H1 (cell line): Measurements from ENCODE around the gene SLFNL1. TPM values are rescaled to one million over a fixed set of nuclear protein-coding genes. Genes with fewer than 3 reads are reported as not detected.
A peak's percentile ranks its signal among the peaks of the same experiment; 100 is the strongest.

ENCODE experiments used
- CTCF ChIA-PET: fragments of 300-600 bp; sonication (Branson Sonifier 250); formaldehyde crosslinking; loops from one replicate; lab custom pipeline; 2021; ENCODE audit not compliant: partially characterized antibody; lab: Charles Lee
- POLR2A ChIA-PET: fragments of 300-600 bp; sonication (Branson Sonifier 250); formaldehyde crosslinking; loops from one replicate; lab custom pipeline; 2021; ENCODE audit warnings: inconsistent platforms; ENCODE audit not compliant: partially characterized antibody; lab: Charles Lee
- DNase-seq, 2 experiments: peaks; one replicate each; pipeline versions ENCODE4 v3.0.0 to v3.0.0-alpha.2; 2010 to 2022; ENCODE audit warnings: low spot score in 2 of 2, low read depth in 1 of 2, mixed read lengths in 1 of 2
- FAIRE-seq: peaks from 2 replicates; lab custom pipeline; 2011; peaks lifted over from hg19 to GRCh38; lab: Jason Lieb, UNC
- H2AFZ ChIP-seq: 2 replicates; pipeline ENCODE4 v1.8.1; 2012; ENCODE audit warnings: low read length, inconsistent platforms
- H2AK5ac ChIP-seq: 2 replicates; pipeline ENCODE4 v1.6.1; 2013; ENCODE audit warnings: low read depth, low read length
- H2BK120ac ChIP-seq: replicated peaks from 2 replicates; pipeline ENCODE3; 2013; ENCODE audit warnings: low read depth, low read length, inconsistent platforms
- H2BK12ac ChIP-seq: 2 replicates; pipeline ENCODE4 v1.6.1; 2013; ENCODE audit warnings: low read depth, low read length
- H2BK15ac ChIP-seq: 2 replicates; pipeline ENCODE4 v1.6.1; 2013; ENCODE audit warnings: low read length
- H2BK20ac ChIP-seq: 2 replicates; pipeline ENCODE4 v1.6.1; 2013; ENCODE audit warnings: low read length
- H2BK5ac ChIP-seq: 2 replicates; pipeline ENCODE4 v1.6.1; 2013; ENCODE audit warnings: low read depth, low read length
- H3K14ac ChIP-seq: 2 replicates; pipeline ENCODE4 v1.6.1; 2013; ENCODE audit warnings: inconsistent platforms; ENCODE audit not compliant: insufficient read length
- H3K18ac ChIP-seq: 2 replicates; pipeline ENCODE4 v1.6.1; 2013; ENCODE audit warnings: low read length; ENCODE audit errors: extremely low read depth
- H3K23ac ChIP-seq: 2 replicates; pipeline ENCODE4 v1.6.1; 2013; ENCODE audit warnings: inconsistent platforms; ENCODE audit not compliant: insufficient read length
- H3K23me2 ChIP-seq: 2 replicates; pipeline ENCODE4 v1.6.1; 2013; ENCODE audit warnings: low read depth, low read length
- H3K27ac ChIP-seq: 2 replicates; pipeline ENCODE4 v1.6.1; 2011; ENCODE audit warnings: low read depth, low read length, inconsistent platforms
- H3K27me3 ChIP-seq, 4 experiments: replicated peaks in 1 of 4; 1 replicate in 1 of 4; 2 replicates in 3 of 4; pipeline versions ENCODE4 v1.6.1 to v1.8.1; 2011 to 2013; ENCODE audit warnings: low read length in 3 of 4, mild to moderate bottlenecking in 3 of 4, inconsistent platforms in 2 of 4, mixed read lengths in 2 of 4, moderate library complexity in 1 of 4; ENCODE audit not compliant: control insufficient read depth in 3 of 4, insufficient read depth in 3 of 4; ENCODE audit errors: extremely low read depth in 1 of 4
- H3K36me3 ChIP-seq, 4 experiments: 2 replicates each; pipeline versions ENCODE4 v1.6.1 to v1.8.1; 2011 to 2013; ENCODE audit warnings: mild to moderate bottlenecking in 4 of 4, low read length in 3 of 4, moderate library complexity in 2 of 4, control low read depth in 1 of 4, inconsistent platforms in 1 of 4; ENCODE audit not compliant: insufficient read depth in 4 of 4, control insufficient read depth in 2 of 4
- H3K4ac ChIP-seq: replicated peaks from 2 replicates; pipeline ENCODE3; 2013; ENCODE audit warnings: low read length, low read depth, mixed read lengths, inconsistent platforms; ENCODE audit not compliant: insufficient read length
- H3K4me1 ChIP-seq, 4 experiments: replicated peaks in 1 of 4; 1 replicate in 1 of 4; 2 replicates in 3 of 4; pipeline versions ENCODE4 v1.6.1 to v1.8.1; 2011 to 2013; ENCODE audit warnings: low read length in 3 of 4, inconsistent platforms in 2 of 4, mixed read lengths in 1 of 4; ENCODE audit not compliant: insufficient read depth in 4 of 4, control insufficient read depth in 3 of 4
- H3K4me2 ChIP-seq, 2 experiments: 2 replicates each; pipeline versions ENCODE4 v1.6.1 to v1.8.1; 2011 to 2013; ENCODE audit warnings: low read depth in 2 of 2, low read length in 2 of 2, control low read depth in 1 of 2, inconsistent platforms in 1 of 2, mild to moderate bottlenecking in 1 of 2; ENCODE audit not compliant: insufficient read depth in 1 of 2
- H3K4me3 ChIP-seq, 4 experiments: fragments of 200-600, 300-600 bp in 1 of 4; sonication (generic), shearing (Covaris generic), sonication (Bioruptor Twin) in 1 of 4; 2 replicates each; pipeline versions ENCODE4 v1.5.1 to v1.8.1; 2011 to 2016; ENCODE audit warnings: low read length in 4 of 4, low read depth in 3 of 4, control low read depth in 2 of 4, inconsistent platforms in 2 of 4, mild to moderate bottlenecking in 2 of 4, mixed read lengths in 1 of 4, moderate library complexity in 1 of 4; ENCODE audit not compliant: insufficient read depth in 2 of 4; ENCODE audit errors: extremely low read depth in 1 of 4
- H3K56ac ChIP-seq: replicated peaks from 2 replicates; pipeline ENCODE3; 2013; ENCODE audit warnings: low read depth, mild to moderate bottlenecking, mixed read lengths, low read length, inconsistent platforms; ENCODE audit not compliant: insufficient read length
- H3K79me1 ChIP-seq: 2 replicates; pipeline ENCODE4 v1.6.1; 2013; ENCODE audit warnings: low read depth, low read length, control low read depth
- H3K79me2 ChIP-seq, 2 experiments: 2 replicates each; pipeline versions ENCODE4 v1.6.1 to v1.8.1; 2012 to 2013; ENCODE audit warnings: low read length in 2 of 2, mild to moderate bottlenecking in 2 of 2, inconsistent platforms in 1 of 2; ENCODE audit not compliant: insufficient read depth in 2 of 2, control insufficient read depth in 1 of 2
- H3K9ac ChIP-seq, 4 experiments: replicated peaks in 1 of 4; 1 replicate in 1 of 4; 2 replicates in 3 of 4; pipeline versions ENCODE4 v1.6.1 to v1.8.1; 2011 to 2013; ENCODE audit warnings: low read depth in 3 of 4, low read length in 3 of 4, control low read depth in 2 of 4, mild to moderate bottlenecking in 2 of 4, moderate library complexity in 2 of 4, inconsistent platforms in 1 of 4; ENCODE audit errors: extremely low read depth in 1 of 4
- H3K9me3 ChIP-seq, 2 experiments: 2 replicates each; pipeline versions ENCODE4 v1.6.1 to v1.8.1; 2012 to 2013; ENCODE audit warnings: mild to moderate bottlenecking in 2 of 2, moderate library complexity in 2 of 2, control low read depth in 1 of 2, inconsistent platforms in 1 of 2, low read depth in 1 of 2, low read length in 1 of 2, mixed read lengths in 1 of 2; ENCODE audit not compliant: insufficient read depth in 2 of 2
- H4K20me1 ChIP-seq, 2 experiments: replicated peaks in 1 of 2; 2 replicates each; pipeline versions ENCODE3 to v1.8.1; 2011 to 2013; ENCODE audit warnings: inconsistent platforms in 2 of 2, low read length in 2 of 2, mild to moderate bottlenecking in 1 of 2; ENCODE audit not compliant: insufficient read depth in 2 of 2, control insufficient read depth in 1 of 2
- H4K5ac ChIP-seq: 2 replicates; pipeline ENCODE4 v1.6.1; 2013; ENCODE audit warnings: low read length, low read depth, mixed read lengths, inconsistent platforms; ENCODE audit not compliant: insufficient read length
- H4K8ac ChIP-seq: 2 replicates; pipeline ENCODE4 v1.8.0; 2013; ENCODE audit warnings: mild to moderate bottlenecking, moderate library complexity, low read length, inconsistent platforms; ENCODE audit not compliant: insufficient read depth; ENCODE audit errors: extremely low read depth
- H4K91ac ChIP-seq: replicated peaks from 2 replicates; pipeline ENCODE3; 2013; ENCODE audit warnings: low read length, mixed read lengths, inconsistent platforms; ENCODE audit not compliant: insufficient read length
- ASH2L ChIP-seq: fragments of 200-600, 300-600 bp; sonication (generic); IDR thresholded peaks from one replicate; pipeline ENCODE4 v1.7.1; 2017; ENCODE audit warnings: low read length
- E2F6 ChIP-seq: IDR thresholded peaks from 2 replicates; pipeline ENCODE4 v1.6.1; 2012; ENCODE audit warnings: inconsistent platforms
- GABPA ChIP-seq: IDR thresholded peaks from 2 replicates; pipeline ENCODE4 v1.6.1; 2011; ENCODE audit warnings: mild to moderate bottlenecking, low read length, moderate library complexity, borderline replicate concordance; ENCODE audit not compliant: insufficient read depth
- HDAC2 ChIP-seq, 2 experiments: fragments of 300-600 bp in 1 of 2; sonication (generic) in 1 of 2; IDR thresholded peaks; 2 replicates each; pipeline ENCODE4 v1.6.1; 2011 to 2012; ENCODE audit warnings: low read depth in 2 of 2, low read length in 2 of 2, mild to moderate bottlenecking in 2 of 2, moderate library complexity in 2 of 2, borderline replicate concordance in 1 of 2, inconsistent platforms in 1 of 2
- KDM1A ChIP-seq: fragments of 200-600, 300-600 bp; sonication (generic); IDR thresholded peaks from 2 replicates; pipeline ENCODE4 v1.7.1; 2016; ENCODE audit warnings: mild to moderate bottlenecking, low read length, borderline replicate concordance
- RAD21 ChIP-seq, 2 experiments: IDR thresholded peaks in 1 of 2; conservative IDR thresholded peaks in 1 of 2; 2 replicates each; pipeline ENCODE4 v1.6.1; 2011; ENCODE audit warnings: low read depth in 2 of 2, low read length in 2 of 2, improper control_type of control experiment in 1 of 2, inconsistent platforms in 1 of 2, mild to moderate bottlenecking in 1 of 2, moderate library complexity in 1 of 2
- RBBP5 ChIP-seq: IDR thresholded peaks from 2 replicates; pipeline ENCODE4 v1.7.1; 2012; ENCODE audit warnings: low read depth, mild to moderate bottlenecking, inconsistent platforms, low read length, moderate library complexity, borderline replicate concordance
- SIN3A ChIP-seq, 2 experiments: IDR thresholded peaks in 1 of 2; conservative IDR thresholded peaks in 1 of 2; 2 replicates each; pipeline ENCODE4 v1.6.1; 2011 to 2012; ENCODE audit warnings: low read length in 2 of 2, improper control_type of control experiment in 1 of 2, low read depth in 1 of 2, mild to moderate bottlenecking in 1 of 2
- YY1 ChIP-seq: IDR thresholded peaks from 2 replicates; pipeline ENCODE4 v1.6.1; 2011; ENCODE audit warnings: low read depth, mild to moderate bottlenecking, low read length
- WGBS, 2 experiments: shearing (Covaris generic) in 1 of 2; methylation state at CpG; one replicate each; pipeline versions ENCODE4 v1.1.6 to v1.1.7; 2013 to 2015; ENCODE audit warnings: low lambda C conversion rate in 2 of 2, mixed read lengths in 2 of 2, inconsistent platforms in 1 of 2, low coverage in 1 of 2, missing lambda C conversion rate in 1 of 2; ENCODE audit not compliant: insufficient replicate concordance in 2 of 2, insufficient coverage in 1 of 2, insufficient read length in 1 of 2; ENCODE audit errors: extremely low coverage in 1 of 2, missing lambda C conversion rate in 1 of 2; 5-methylcytosine and 5-hydroxymethylcytosine counted together
- polyA plus RNA-seq, 7 experiments: library from polyadenylated mRNA; depleted of rRNA in 3 of 7; stranded (reverse) in 5 of 7; unstranded in 2 of 7; fragments of >200 nt in 5 of 7; fragments of 200-250 nt in 2 of 7; gene quantifications; 1 replicate in 5 of 7; 2 replicates in 1 of 7; 4 replicates in 1 of 7; pipeline versions ENCODE4 v1.2.1 to v1.2.3, GENCODE V29; 2011 to 2013; ENCODE audit warnings: missing spikeins in 2 of 7, mixed read lengths in 2 of 7
- total RNA-seq: library from RNA; stranded (reverse); fragmentation: NEBNext Ultra II Directional; extraction: Animal tissue kit (Norgen Biotek cat#: 25700); gene quantifications from 2 replicates; pipeline ENCODE4 v1.2.1, GENCODE V29; 2021

Gene SLFNL1
- total and polyA plus RNA-seq, 2 of the 8 experiments (the other 6 are each of a cell fraction or from before 2014, with no cell fraction given): not detected

- peaks cover 4 to 11% (median 6%) of the 10 kb centered on the region in 4 experiments; a peak in 5 of 7 replicates for H3K4me1 ChIP-seq
- peaks cover 2 to 9% (median 7%) of the 10 kb centered on the region in 4 experiments; a peak in 4 of 8 replicates for H3K36me3 ChIP-seq
- no peak for FAIRE-seq
- H3K9ac ChIP-seq: peak overlapping the region in 3 of 4 experiments; percentile 66 to 92 (median 86); a peak in 6 of 7 replicates
- WGBS, 2 experiments: 11% methylated on average over 17 of the region's 17 CpGs; no CpG with 5 or more reads in 1 of the 2 experiments
- no peaks in the 10 kb centered on the region for H3K79me1 ChIP-seq
- H2AK5ac ChIP-seq: no peak overlapping the region
- H2BK5ac ChIP-seq: peak overlapping the region; percentile 93
- H4K91ac ChIP-seq: peak overlapping the region; percentile 63
- H2BK120ac ChIP-seq: no peak overlapping the region
- peak overlapping the region; percentile 80 for H4K5ac ChIP-seq
- H3K4me3 ChIP-seq: peak overlapping the region; percentile 78 to 87 (median 80)
- ChIA-PET CTCF (interaction anchor here (0.9 to 1.6 kb wide), 7 partner anchors 13 to 130 kb away, joined by 3 to 4 read pairs (median 3); partner anchors contain the start of gene SLFNL1), POLR2A (interaction anchor here (0.6 to 9.6 kb wide), 15 partner anchors 8 to 287 kb away, joined by 3 to 49 read pairs (median 7); partner anchors contain the start of genes CITED4, NFYC and SLFNL1)
- no peaks in the 10 kb centered on the region for H3K9me3 ChIP-seq
- H3K23ac ChIP-seq: no peak overlapping the region
- peak overlapping the region; percentile 87; the same call in 1 of the 2 replicates for H2AFZ ChIP-seq
- no peak overlapping the region for H2BK15ac ChIP-seq
- H3K27me3 ChIP-seq: no peaks in the 10 kb centered on the region
- peak overlapping the region; percentile 94 for H3K27ac ChIP-seq
- TF ChIP-seq YY1 (no peak), RAD21 (IDR thresholded peaks at IDR 0.05 in 1 of 2, conservative IDR thresholded peaks at IDR 0.05 in 1 of 2; ENCODE audit: low read depth in 2 of 2, low read length in 2 of 2) (0 out of 4 replicates have a peak, but pooled peaks of 1 of the 2 experiments have one; percentile 7), RBBP5 (no peak), E2F6 (peak; percentile 67), GABPA (0 out of 2 replicates have a peak, but pooled peaks have one; percentile 26), SIN3A (conservative IDR thresholded peaks at IDR 0.05 in 1 of 2, IDR thresholded peaks at IDR 0.05 in 1 of 2; ENCODE audit: low read depth in 1 of 2, low read length in 2 of 2) (peak in 1 of 2 experiments; percentile 42; a peak in 1 of 4 replicates), ASH2L (no peak), KDM1A (peak; percentile 80; the same call in 1 of the 2 replicates), HDAC2 (IDR thresholded peaks at IDR 0.05; ENCODE audit: borderline replicate concordance in 1 of 2, low read depth in 2 of 2, low read length in 2 of 2) (0 out of 4 replicates have a peak, but pooled peaks of 1 of the 2 experiments have one; percentile 30)
- no peak overlapping the region for H2BK12ac ChIP-seq
- peaks cover 5 to 12% of the 10 kb centered on the region in 2 experiments for H4K20me1 ChIP-seq
- peaks cover 11% of the 10 kb centered on the region; the same call in 1 of the 2 replicates for H3K23me2 ChIP-seq
- H3K56ac ChIP-seq: peak overlapping the region; percentile 36
- no peak overlapping the region for H3K14ac ChIP-seq
- no peak overlapping the region for H3K4ac ChIP-seq
- no peak for DNase-seq
- H3K18ac ChIP-seq: peak overlapping the region; percentile 98
- peaks cover 17 to 38% of the 10 kb centered on the region in 2 experiments for H3K79me2 ChIP-seq
- no peak overlapping the region for H4K8ac ChIP-seq
- no peak overlapping the region for H2BK20ac ChIP-seq
- H3K4me2 ChIP-seq: peak overlapping the region; percentile 92 to 96
Measured at GRCh38 chr1:40978886-40979240, 42.7 kb downstream of the SLFNL1 start.
